HEK293T (cell line): ENCODE data around the gene SOBP.

ENCODE experiments used
- CTCF ChIA-PET: fragments of 350-600 bp; formaldehyde crosslinking; extraction: SDS; loops from one replicate; lab custom pipeline; 2021; ENCODE audit warnings: antibody characterized with exemption, inconsistent platforms; lab: Yijun Ruan, JAX
- POLR2A ChIA-PET: fragments of 350-600 bp; formaldehyde crosslinking; extraction: SDS; loops from one replicate; lab custom pipeline; 2020; ENCODE audit warnings: antibody characterized with exemption, inconsistent platforms; lab: Yijun Ruan, JAX
- DNase-seq: peaks from one replicate; pipeline ENCODE4 v3.0.0; 2012; ENCODE audit warnings: mixed read lengths; ENCODE audit errors: extremely low spot score
- ARNT ChIP-seq: fragments of 450-650 bp; IDR thresholded peaks from 2 replicates; pipeline ENCODE4 v1.6.1; 2017; ENCODE audit warnings: mild to moderate bottlenecking
- BHLHE40 ChIP-seq: fragments of 450-650 bp; IDR thresholded peaks from 2 replicates; pipeline ENCODE4 v1.6.1; 2016; ENCODE audit warnings: mild to moderate bottlenecking, moderate library complexity, borderline replicate concordance
- CTBP1 ChIP-seq: fragments of 450-650 bp; IDR thresholded peaks from 2 replicates; pipeline ENCODE4 v1.6.1; 2016; ENCODE audit warnings: borderline replicate concordance
- ELF4 ChIP-seq: fragments of 450-650 bp; IDR thresholded peaks from 2 replicates; pipeline ENCODE4 v1.6.1; 2017; ENCODE audit warnings: antibody characterized with exemption
- FOXA1 ChIP-seq: fragments of 450-650 bp; IDR thresholded peaks from 2 replicates; pipeline ENCODE4 v1.6.1; 2016; ENCODE audit warnings: mild to moderate bottlenecking
- FOXK2 ChIP-seq: fragments of 450-650 bp; IDR thresholded peaks from 2 replicates; pipeline ENCODE4 v1.6.1; 2016; ENCODE audit warnings: mild to moderate bottlenecking
- FOXM1 ChIP-seq: fragments of 450-650 bp; IDR thresholded peaks from 2 replicates; pipeline ENCODE4 v1.6.1; 2017; ENCODE audit warnings: mild to moderate bottlenecking, borderline replicate concordance
- HDGF ChIP-seq: fragments of 450-650 bp; IDR thresholded peaks from 2 replicates; pipeline ENCODE4 v1.6.1; 2017; ENCODE audit warnings: antibody characterized with exemption, borderline replicate concordance
- L3MBTL2 ChIP-seq: fragments of 450-650 bp; conservative IDR thresholded peaks from 2 replicates; pipeline ENCODE4 v1.6.1; 2016; ENCODE audit warnings: mild to moderate bottlenecking
- LEF1 ChIP-seq: fragments of 450-650 bp; IDR thresholded peaks from 2 replicates; pipeline ENCODE4 v1.6.1; 2017; ENCODE audit warnings: mild to moderate bottlenecking, borderline replicate concordance
- NFRKB ChIP-seq: fragments of 450-650 bp; IDR thresholded peaks from 2 replicates; pipeline ENCODE4 v1.6.1; 2016; ENCODE audit warnings: mild to moderate bottlenecking, moderate library complexity
- PKNOX1 ChIP-seq: fragments of 450-650 bp; IDR thresholded peaks from 2 replicates; pipeline ENCODE4 v1.6.1; 2016
- SP1 ChIP-seq: fragments of 450-650 bp; IDR thresholded peaks from 2 replicates; pipeline ENCODE4 v1.6.1; 2017
- SUZ12 ChIP-seq: fragments of 450-650 bp; IDR thresholded peaks from 2 replicates; pipeline ENCODE4 v1.6.1; 2016; ENCODE audit warnings: mild to moderate bottlenecking
- TARDBP ChIP-seq: fragments of 450-650 bp; IDR thresholded peaks from 2 replicates; pipeline ENCODE4 v1.6.1; 2016
- ZNF384 ChIP-seq: fragments of 450-650 bp; IDR thresholded peaks from 2 replicates; pipeline ENCODE4 v1.6.1; 2016

The SOBP gene

GRCh38 chr6:107704347-107705013 lies 214.6 kb downstream of the SOBP start:
- TF ChIP-seq L3MBTL2 (no peak), ZNF384 (peak; percentile 84)
- peak; percentile 61 for DNase-seq
- POLR2A ChIA-PET: no interaction called here
- CTCF ChIA-PET: interaction anchor here (0.6 to 0.7 kb wide), 3 partner anchors 26 to 353 kb away, joined by 3 to 5 read pairs (median 4); no protein-coding TSS in a partner anchor

GRCh38 chr6:107706516-107707115 lies 216.7 kb downstream of the SOBP start:
- DNase-seq: no peak
- POLR2A ChIA-PET: no interaction called here
- CTCF ChIA-PET: no interaction called here
- no peak for TF ChIP-seq FOXA1
- no peak for TF ChIP-seq TARDBP
- TF ChIP-seq L3MBTL2: no peak
- no peak for TF ChIP-seq ZNF384
- TF ChIP-seq ELF4: no peak
- TF ChIP-seq SP1: no peak
- no peak for TF ChIP-seq BHLHE40
- TF ChIP-seq SUZ12: no peak
- TF ChIP-seq CTBP1: no peak
- TF ChIP-seq FOXM1: no peak
- TF ChIP-seq NFRKB: no peak
- no peak for TF ChIP-seq HDGF
- no peak for TF ChIP-seq ARNT
- TF ChIP-seq FOXK2: no peak
- TF ChIP-seq LEF1: no peak
- no peak for TF ChIP-seq PKNOX1

- TF ChIP-seq CTBP1 (no peak), PKNOX1 (no peak), SUZ12 (no peak), LEF1 (no peak), BHLHE40 (no peak), FOXA1 (no peak), ZNF384 (no peak), ELF4 (no peak), FOXK2 (no peak), FOXM1 (no peak), TARDBP (no peak), HDGF (no peak)
- ChIA-PET CTCF (no interaction called here), POLR2A (no interaction called here)
- DNase-seq: no peak
Measured at GRCh38 chr6:107707346-107708275, 217.7 kb downstream of the SOBP start.

- POLR2A ChIA-PET: no interaction called here
- CTCF ChIA-PET: interaction anchor here (0.6 kb wide), 1 partner anchor 457 kb away, joined by 3 read pairs; no protein-coding TSS in a partner anchor
- no peak for DNase-seq
- TF ChIP-seq FOXK2: no peak
- TF ChIP-seq FOXM1: no peak
- TF ChIP-seq BHLHE40: no peak
- no peak for TF ChIP-seq L3MBTL2
- no peak for TF ChIP-seq HDGF
- TF ChIP-seq LEF1: no peak
- TF ChIP-seq TARDBP: no peak
- no peak for TF ChIP-seq NFRKB
- no peak for TF ChIP-seq SUZ12
Measured at GRCh38 chr6:107708435-107708834, 218.5 kb downstream of the SOBP start.

DNA sequence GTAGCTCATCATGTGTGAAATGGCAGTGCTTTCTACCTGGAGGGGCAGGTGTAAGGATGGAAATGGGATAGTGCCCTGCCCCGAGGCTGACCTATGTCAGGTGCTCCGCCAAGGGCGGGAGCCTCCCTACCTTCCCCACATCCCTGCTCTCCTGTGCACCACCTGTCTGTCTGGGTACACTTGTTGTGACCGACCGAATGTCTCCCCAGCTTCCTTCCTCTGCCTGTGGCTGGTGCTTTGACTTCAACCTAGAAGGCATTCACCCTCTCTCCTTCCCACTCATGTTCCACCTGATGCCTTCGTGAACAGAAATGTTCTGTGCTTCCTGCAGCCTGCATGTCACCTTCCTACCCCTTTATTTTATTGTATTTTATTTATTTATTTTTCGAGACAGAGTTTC lies 219.4 kb downstream of the SOBP start:
- ChIA-PET CTCF (no interaction called here), POLR2A (no interaction called here)
- DNase-seq: no peak
- TF ChIP-seq CTBP1 (no peak), BHLHE40 (no peak), FOXA1 (no peak), NFRKB (no peak), ELF4 (no peak), ZNF384 (no peak), TARDBP (no peak), FOXK2 (no peak), SUZ12 (no peak), PKNOX1 (no peak), FOXM1 (no peak), L3MBTL2 (no peak), SP1 (no peak), HDGF (no peak)
